OCI-LY1 (cell line): ENCODE data around the gene ETV5.

Experiments used
- EZH2 ChIP-seq: fragments of 200-600 bp; sonication (generic), shearing (Covaris generic); IDR thresholded peaks from 2 replicates; pipeline ENCODE4 v1.8.0; 2017; ENCODE audit warnings: borderline replicate concordance, mixed run types, mild to moderate bottlenecking, antibody characterized with exemption, low read length, moderate library complexity, mixed read lengths
- TF ChIP-seq, protein P1 (sequence below): fragments of 200-600 bp; sonication (generic), shearing (Covaris generic); IDR thresholded peaks from 2 replicates; pipeline ENCODE4 v1.5.1; 2017; ENCODE audit warnings: mild to moderate bottlenecking, antibody characterized with exemption, low read length, moderate library complexity, mixed read lengths

DNA sequence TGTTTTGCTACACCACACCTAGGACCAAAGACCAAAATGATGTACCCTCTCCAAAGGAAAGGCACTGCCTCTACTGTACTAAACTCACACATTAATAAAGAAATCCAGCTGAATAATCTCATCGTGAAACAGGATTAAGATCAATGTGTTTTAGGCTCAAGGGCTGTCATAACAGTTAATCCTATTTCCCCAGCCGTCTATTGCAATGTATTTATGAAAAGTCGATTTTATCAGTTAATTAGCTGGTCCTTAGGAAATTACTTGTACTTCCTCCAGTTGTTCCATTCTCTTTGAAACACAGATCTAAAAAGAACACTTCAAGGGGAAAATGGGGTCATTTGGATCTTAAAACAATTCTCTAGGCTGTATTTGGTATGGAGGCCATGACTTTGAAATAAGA, 8.5 kb downstream of the ETV5 start:
- TF ChIP-seq, protein P1, sequence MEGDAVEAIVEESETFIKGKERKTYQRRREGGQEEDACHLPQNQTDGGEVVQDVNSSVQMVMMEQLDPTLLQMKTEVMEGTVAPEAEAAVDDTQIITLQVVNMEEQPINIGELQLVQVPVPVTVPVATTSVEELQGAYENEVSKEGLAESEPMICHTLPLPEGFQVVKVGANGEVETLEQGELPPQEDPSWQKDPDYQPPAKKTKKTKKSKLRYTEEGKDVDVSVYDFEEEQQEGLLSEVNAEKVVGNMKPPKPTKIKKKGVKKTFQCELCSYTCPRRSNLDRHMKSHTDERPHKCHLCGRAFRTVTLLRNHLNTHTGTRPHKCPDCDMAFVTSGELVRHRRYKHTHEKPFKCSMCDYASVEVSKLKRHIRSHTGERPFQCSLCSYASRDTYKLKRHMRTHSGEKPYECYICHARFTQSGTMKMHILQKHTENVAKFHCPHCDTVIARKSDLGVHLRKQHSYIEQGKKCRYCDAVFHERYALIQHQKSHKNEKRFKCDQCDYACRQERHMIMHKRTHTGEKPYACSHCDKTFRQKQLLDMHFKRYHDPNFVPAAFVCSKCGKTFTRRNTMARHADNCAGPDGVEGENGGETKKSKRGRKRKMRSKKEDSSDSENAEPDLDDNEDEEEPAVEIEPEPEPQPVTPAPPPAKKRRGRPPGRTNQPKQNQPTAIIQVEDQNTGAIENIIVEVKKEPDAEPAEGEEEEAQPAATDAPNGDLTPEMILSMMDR, result no peak
- TF ChIP-seq EZH2, result no peak
